ENCODE data around the gene APOL4.
"Not testable (repeated sequence)": the region's sequence is repeated elsewhere in the genome, so short reads cannot be mapped to it uniquely, and the experiment has no call there.

Gene APOL4

DNA sequence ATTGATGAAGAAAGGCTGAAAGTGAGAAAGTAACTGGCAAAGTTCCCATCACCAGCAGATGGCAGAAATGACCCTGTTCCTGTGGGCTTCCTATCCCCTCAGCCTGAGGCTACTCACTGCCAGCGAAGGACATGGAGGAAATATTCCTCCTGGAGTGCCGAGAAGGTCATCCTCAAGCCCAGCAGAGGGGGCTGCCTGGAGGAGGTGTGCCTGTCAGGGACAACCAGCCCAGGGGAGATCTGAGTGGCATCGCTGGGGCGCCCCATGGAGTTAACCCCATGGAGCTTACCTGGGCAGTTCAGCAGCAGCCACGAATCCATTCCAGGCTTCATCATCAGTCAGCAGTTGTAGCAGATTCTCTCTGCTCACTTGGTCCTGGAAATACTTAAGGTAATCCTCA lies 29.4 kb upstream of the APOL4 start:
- DNase-seq (ENCODE audit: low read depth in 2 of 2): not testable (repeated sequence)

DNA sequence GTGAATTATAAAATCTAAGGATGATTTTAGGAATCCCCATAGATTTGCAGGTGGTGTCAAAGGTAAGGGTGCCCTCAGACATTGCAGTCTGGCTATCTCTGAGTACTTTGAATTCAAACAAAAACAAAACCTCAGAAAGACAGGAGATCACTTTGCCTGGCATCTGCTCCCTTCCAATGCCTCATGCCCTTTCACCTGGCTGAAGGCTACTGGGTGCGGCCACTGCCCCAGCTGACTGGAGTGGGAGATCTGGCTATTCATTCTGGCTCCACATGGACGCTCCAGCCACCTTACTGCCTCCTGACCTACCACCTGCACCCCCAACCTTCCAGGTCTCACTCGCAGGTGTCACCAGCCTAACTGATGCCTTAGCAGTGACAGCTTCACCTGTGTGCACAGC lies 28.0 kb upstream of the APOL4 start:
- not testable (repeated sequence) for DNase-seq (ENCODE audit: low read depth in 2 of 2)

DNA sequence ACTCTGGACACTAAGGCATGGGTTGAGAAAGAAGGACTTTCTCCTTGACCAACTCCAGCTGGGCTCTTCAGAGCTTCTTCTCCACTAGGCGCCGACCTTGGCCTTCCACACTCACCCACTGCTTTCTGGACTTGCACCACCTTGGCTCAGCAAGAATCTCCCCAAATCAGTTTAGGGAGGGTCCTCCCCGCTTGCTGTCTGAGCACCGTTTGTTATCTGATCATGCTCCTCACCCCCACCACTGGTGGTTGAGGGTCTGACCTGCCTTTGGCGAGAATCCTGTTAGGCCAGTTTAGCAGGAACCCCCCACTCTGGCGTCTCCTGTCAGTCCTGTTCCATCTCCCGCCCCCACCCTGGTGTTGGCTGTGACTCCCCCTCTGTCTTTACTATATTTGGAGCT lies 27.3 kb upstream of the APOL4 start:
- DNase-seq (ENCODE audit: low read depth in 2 of 2): no peak

DNA sequence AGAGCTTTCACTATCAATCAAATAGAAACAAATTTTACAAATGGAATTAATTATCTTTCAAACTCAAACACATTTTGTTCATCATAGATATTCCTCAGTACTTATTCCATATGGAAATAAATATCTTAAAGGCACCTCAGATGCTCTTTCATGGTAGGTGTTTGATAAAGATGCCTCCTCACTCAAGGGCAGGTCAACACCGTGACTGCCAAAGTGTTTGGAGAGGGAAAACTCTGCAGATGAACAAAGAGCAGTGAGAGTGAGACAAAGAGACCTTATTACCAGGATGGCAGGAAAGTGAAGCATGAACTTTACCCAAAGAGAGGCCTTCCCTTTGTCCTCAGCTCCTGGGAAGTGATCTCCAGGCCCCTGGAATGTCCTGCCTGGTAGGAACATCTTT lies 26.8 kb upstream of the APOL4 start:
- not testable (repeated sequence) for DNase-seq (ENCODE audit: low read depth in 2 of 2)

DNA sequence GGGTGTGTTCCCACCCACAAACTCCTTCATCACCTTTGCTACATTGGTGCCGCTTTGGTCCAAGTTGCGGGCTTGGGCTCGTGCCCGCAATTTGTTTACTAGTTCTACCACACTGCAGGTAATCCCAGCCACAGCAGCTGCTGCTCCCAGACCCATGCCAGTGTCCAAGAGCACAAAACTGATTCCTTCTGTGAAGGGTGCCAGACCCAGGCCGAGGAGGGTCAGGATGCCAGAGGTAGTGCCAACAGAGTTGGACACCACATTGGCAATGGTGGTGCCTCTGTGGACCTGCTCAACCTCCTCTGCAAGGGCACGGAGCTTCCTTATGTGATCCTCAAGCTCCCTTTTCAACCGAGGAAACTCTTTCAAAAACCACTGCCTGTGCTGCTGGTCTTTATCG lies 26.2 kb upstream of the APOL4 start:
- no peak for DNase-seq (ENCODE audit: low read depth in 2 of 2)

DNA sequence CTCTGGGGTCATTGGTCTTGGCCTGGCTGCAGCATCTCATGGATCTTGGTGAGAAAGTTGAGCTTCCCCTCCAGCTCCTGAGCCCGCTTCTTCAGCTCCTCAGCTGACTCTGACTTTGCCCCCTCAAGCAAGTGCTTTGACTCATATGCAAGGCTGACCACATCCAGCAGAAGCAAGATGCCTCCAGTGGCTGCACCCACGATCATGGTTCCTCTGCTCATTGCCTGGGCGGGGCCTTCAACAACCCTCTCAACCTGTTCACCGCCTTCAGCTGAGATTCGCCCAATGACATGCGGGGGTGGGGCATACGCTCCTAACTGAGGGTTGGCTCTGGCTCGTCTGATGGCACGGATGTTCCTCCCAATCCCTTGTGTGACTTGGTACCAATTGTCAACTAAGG lies 25.8 kb upstream of the APOL4 start:
- DNase-seq (ENCODE audit: low read depth in 2 of 2): no peak

DNA sequence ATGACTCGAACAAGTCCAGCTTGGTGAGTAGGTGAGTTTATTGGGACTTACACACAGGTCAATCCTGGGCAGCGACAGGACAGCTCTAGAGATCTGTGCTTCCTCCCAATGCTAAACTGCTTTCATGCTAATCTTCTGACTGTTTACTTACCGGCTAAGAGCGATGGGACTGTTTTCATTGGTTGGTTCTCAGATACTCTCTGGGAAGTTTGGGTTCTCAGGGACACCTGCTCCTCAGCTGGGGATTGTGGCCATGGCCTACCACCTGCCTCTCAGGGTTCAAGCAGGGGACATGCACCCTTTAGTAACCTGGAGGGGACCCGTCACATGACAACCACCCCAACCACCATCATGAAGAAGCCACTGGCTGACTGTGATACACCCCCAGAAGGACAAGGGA lies 24.6 kb upstream of the APOL4 start:
- no peak for DNase-seq (ENCODE audit: low read depth in 2 of 2)

DNA sequence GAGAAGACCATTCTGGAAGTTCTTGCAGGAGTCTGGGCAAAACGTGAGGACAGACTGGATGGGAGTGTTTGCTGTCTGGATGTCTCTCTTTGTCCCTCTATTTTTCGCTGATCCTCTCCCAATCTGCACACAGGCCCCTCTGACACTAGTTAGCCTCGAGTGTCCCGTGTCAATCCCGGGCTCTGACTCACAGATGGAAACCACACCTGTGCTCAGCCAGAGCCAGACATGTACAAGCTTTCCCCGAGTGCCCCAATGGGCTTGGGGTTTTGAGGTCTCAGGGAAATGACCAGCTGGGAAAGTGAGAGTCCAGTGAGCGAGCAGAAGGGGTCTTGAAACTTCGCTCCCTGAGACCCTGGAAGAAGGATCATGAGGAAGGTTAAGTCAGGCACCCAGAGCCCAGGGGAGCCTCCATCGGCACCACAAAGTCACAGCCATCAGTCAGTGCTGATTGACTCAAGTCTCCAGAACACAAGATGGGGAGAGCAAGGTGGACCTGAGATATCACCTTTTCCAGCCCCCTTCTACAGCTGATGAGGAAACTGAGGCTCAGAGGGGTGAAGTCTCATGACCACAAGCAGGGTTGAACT lies 23.8 kb upstream of the APOL4 start:
- no peak for DNase-seq (ENCODE audit: low read depth in 2 of 2)

DNA sequence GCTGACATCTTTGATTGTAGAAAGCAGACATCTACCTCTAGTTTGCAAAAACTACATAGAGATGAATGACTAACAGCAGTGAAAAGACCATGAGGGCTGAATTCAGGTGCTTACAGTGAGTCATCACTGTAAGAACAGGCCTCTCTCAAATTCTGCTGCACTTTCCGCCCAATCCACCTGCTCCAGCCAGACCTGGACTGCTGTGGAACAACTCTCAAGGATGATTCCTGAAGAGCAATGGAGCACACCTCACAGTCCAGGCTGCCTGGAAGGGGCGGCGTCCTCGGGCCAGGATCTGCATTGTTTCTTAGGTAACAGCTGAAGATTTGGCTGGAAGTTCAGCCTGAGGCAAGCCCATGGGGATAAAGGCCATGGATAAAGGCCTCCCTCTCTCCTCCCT lies 22.6 kb upstream of the APOL4 start:
- DNase-seq (ENCODE audit: low read depth in 2 of 2): no peak

DNA sequence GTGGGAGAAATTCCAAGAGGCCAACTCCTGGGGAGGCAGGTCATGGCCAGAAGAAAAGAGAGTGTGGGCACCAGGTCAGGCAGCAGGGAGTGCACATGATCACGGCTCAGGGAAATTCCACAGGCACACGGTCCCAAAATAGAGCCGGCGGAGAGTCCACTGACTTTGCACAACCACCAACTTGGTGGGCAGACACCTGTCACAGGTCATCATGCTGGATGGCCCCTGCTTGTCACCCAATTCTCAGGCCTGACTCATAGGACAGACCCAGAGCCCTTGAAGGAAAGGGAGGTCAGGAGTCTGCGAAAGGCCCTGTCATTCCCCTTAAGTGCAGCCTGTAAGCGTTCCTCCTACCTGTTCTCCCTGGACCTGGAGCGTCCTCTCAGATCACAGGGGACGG lies 21.9 kb upstream of the APOL4 start:
- no peak for DNase-seq (ENCODE audit: low read depth in 2 of 2)

DNA sequence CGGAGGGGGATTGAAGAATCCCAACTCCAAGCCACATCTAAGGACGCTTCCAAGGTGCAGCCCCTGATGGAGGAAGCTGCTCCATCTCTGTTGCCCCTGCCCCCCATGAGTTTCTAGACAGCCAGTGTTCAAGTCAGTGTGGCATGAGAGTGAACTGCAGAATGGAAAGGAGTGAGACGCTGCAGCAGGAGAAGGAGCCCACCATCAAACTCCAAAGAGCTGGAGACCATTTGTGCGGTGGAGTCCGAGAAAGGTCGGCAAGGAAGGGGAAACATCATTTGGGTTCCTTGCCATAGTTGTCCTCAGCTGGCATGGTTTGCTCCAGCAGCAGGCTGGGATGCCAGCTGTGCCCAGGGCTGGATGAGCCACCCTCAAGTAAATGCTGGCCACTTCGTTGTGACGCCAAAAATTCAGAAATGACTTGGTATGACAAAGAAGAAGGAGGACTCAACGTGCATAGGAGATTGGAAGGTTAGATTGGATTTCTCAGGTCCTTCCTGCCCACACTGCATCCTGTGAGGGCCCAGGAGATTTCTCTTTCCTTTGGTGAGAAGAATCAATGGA lies 21.4 kb upstream of the APOL4 start:
- no peak for DNase-seq (ENCODE audit: low read depth in 2 of 2)

DNA sequence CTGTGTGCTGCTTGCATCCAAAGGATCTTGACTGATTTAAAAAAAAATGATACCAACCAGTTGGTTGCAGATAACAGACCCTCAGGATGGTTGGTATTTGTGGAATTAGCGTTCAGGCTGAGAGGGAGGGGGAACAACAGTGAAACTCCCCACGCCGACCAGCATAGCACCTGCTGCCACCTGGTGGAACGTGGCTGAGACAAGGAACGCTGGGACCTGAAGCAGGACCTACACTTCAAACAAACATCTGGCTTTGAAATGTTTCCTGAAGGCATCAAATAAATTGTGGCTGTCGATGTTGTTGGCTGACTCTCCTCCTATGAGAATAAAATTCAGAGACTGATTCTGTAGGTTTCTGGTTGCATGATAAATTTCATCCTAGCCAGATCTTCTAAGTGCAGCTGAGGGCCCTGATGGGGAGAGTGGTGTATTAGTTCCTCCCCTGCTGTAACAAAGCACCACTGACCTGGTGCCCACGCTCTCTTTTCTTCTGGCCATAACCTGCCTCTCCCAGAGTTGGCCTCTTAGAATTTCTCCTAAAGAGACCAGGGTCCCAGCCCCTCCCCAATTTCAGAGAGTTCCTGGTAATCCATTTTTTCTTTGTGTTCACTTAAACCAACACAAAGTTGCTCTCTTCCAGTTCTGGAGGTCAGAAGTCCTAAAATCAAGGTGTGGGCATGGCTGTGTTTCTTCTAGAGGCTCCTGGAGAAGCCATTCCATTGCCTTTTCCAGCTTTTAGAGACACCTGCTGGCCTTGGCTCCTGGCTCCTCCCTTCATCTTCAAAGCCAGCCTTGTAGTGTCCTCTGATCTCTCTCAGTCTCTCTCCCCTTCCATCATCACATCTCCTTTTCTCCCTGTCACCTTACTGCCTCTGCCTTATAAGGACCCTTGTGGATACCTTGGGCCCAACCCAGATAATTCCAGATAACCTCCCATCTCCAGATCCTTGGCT lies 20.5 kb upstream of the APOL4 start:
- no peak for DNase-seq (ENCODE audit: low read depth in 2 of 2)

DNA sequence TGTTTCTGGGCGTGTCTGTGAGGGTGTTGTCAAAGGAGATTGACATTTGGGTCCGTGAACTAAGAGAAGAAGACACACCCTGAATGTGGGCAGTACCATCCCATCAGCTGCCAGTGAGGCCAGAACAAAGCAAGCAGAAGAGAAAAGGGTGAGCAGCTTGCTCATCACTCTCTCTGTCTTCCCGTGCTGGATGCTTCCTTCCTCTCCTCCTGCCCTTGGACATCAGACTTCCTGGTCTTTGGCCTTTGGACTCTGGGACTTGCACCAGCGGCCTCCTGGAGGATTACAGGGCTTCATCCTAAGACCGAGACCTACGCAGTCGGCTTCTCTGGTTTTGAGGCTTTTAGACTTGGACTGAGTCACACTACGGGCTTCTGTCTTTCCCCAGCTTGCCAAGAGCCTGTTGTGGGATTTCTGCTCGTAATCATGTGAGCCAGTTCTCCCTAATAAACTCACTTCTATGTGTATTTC lies 18.9 kb upstream of the APOL4 start:
- no peak for DNase-seq (ENCODE audit: low read depth in 2 of 2)

DNA sequence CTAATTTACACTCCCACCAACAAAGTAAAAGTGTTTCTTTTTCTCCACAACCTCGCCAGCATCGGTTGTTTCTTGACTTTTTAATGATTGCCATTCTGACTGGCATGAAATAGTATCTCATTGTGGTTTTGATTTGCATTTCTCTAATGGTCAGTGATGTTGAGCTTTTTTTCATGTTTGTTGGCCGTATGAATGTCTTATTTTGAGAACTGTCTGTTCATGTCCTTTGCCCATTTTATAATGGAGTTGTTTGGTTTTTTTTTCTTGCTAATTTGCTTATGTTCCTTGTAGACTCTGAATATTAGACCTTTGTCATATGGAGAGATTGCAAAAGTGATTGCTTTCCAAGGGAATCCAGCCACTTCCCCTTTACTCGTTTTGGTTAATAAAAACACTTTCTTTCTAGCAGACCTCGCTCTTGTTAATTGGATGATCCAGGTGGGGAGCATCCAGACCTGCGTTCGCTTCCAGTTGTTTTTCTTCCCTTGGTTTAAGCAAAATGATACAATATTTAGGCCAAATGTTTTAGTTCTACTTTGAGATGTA lies 17.1 kb upstream of the APOL4 start:
- DNase-seq (ENCODE audit: low read depth in 2 of 2): no peak

DNA sequence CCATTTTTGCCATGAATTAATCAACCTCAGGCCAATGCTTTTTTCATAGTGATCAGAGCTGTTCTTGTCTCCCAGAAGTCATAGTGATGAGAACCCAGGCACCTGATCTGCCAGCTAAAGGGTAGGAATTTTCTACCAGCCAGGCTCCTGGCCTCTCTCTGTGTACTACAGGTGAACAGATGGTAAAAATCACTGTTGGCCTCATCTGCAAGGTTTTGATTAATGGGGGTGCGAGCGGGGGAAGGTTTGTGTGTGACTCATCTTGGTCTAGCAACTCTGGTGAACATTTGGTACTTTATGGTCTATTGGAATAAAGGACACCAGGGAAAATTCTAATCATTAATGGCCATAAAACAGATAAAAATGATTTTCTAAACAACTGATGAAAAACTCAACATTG lies 14.4 kb upstream of the APOL4 start:
- no peak for DNase-seq (ENCODE audit: low read depth in 2 of 2)

DNA sequence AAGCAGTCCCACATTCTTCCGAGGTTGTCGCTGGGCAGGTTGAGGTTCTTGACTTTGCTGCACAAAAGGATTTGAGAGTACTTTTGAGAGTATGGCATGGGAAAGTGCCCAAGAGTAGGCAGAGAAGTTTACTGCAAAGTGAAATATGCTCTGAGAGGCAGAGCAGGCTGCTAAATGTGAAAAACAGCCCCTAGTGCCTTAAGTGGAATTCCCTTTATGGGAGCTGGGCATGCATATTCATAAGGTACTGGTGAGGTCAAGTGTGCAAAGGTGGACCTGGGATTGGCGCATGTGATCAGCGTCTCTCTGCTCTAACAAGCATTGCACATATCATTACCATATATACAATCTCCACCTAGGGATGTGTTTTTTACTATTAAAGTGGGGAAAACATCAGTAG lies 12.0 kb upstream of the APOL4 start:
- DNase-seq (ENCODE audit: low read depth in 2 of 2): no peak

DNA sequence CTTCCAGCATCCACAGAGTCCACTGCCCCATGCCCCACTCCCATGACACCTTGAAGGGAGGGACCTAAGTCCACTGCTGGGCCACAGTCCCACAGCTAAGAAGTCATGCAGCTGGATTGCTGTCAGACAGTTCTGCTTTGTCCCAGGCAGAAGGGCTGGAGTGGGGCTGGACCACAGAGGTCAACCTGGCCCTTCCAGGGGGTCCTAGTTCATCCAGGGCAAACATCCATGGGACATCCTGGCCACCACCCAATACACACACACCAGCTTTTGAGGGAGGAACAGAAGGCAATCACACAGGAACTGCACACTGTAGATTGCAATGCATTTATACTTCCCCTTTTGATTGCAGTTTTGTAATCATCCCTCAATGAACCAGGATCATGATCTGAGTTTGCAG lies 11.3 kb upstream of the APOL4 start:
- DNase-seq (ENCODE audit: low read depth in 2 of 2): no peak

DNA sequence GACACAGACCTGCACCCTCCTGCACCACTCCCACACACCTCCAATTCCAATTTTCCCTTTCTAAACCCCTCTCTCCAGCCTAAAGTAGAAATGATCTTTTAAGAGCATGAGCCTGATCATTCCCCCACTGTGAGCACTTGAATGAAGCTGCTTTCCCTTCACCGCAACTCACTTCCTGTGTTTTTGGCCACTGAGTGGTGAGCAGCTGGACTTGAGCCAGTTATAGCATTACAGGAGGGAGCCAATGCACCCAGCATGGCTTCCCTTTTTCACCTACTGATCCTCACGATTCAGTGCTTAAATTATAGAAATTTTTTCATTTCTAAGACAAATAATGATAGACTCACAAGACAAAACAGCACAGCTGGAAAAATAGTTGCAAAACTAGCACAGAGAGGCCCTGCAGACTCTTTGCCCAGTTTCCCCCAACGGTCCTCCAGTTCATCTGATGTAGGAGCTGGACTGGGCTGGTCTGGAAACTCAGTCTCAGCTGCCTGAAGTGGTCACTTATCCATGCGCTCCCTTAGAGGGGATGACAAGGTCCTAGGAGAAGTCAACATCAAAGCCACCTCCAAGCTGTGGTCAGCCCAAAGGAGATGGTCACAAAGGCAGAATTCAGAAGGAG lies 9.7 kb upstream of the APOL4 start:
- no peak for DNase-seq (ENCODE audit: low read depth in 2 of 2)

DNA sequence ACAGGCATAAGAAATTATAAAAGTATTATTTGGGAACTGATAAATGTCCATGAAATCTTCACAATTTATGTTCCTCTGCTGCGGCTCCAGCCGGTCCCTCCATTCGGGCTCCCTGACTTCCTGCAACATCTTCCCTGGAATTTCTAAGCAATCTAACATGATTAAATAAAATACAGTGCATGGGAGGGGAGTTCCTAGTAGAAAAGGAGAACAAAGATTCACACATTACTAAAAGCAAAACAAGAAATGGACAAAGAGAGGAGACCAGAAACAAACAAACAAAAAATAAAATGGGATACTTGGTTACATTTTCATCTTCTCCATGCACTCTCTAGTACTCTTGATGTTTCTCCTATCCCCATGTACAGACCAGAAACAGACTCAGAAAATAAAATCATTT lies 8.6 kb upstream of the APOL4 start:
- no peak for DNase-seq (ENCODE audit: low read depth in 2 of 2)

DNA sequence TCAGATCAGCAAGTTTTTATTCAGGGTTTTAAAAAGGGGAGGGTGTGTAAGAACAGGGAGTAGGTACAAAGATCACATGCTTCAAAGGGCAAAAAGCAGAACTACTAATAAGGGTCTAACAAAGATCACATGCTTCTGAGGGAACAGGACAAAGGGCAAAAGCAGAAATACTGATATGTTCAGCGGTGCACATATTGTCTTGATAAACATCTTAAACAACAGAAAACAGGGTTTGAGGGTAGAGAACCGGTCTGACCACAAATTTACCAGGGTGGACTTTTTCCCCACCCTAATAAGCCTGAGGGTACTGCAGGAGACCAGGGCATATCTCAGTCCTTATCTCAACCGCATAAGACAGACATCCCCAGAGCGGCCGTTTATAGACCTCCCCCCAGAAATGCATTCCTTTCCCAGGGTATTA lies 7.9 kb upstream of the APOL4 start:
- DNase-seq (ENCODE audit: low read depth in 2 of 2): not testable (repeated sequence)

DNA sequence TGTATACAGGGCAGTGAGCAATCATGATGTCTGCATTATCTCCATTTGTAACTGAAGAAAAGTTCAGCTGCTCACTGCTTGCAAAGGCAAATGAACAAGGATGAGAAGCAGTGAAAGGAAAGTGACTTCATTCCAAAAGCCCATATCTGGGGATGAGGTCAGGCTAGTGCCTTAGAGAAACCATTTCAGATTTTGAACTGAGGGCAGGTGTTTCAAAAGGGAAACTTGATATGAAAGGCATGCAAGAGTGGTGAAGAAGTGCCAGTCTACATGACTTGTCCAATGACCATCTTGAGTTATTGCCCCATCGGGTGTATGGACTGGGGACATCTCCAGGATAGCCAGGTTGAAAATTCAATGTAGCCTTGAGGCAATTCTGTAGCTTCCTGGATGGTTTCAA lies 7.3 kb upstream of the APOL4 start:
- no peak for DNase-seq (ENCODE audit: low read depth in 2 of 2)

DNA sequence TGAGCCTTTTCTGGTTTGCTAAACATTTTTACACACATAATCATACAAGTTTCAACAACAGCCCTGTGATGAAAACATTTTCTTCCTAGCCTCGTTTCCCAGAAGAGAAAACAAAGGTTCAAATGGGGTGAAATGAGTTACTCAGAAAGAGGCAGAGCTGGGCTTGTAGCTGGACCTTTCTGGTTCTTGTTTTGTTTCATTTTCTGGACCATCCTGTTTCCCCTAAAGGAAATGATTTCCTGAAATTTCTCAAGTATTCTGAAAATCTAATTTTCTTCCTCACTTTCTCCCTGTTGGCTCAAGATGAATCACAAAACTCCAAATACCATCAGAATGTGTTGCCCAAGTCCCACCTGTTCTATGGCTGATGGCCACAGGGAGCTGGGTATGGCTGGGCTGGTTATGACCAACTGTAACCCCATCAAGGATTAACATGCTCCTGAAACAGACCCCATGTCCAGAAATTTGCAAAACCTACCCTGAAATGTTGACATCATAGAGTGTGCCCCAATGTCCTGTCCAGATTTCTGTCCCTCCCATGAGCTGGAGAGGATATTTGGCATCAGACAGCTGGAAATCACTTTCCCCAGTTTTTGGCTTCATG lies 6.7 kb upstream of the APOL4 start:
- no peak for DNase-seq (ENCODE audit: low read depth in 2 of 2)

Measured in stimulated activated CD8-positive, alpha-beta memory T cell treated with anti-CD3 and anti-CD28 coated beads, Interleukin-15, amount 100 ng/mL, for 48 hours (primary cell).